IMR-90 (cell line): ENCODE measurements around the gene ZNF493. TPM values are rescaled to one million over a fixed set of nuclear protein-coding genes. Genes with fewer than 3 reads are reported as not detected.

Experiments used
- ATAC-seq: fragments of 200-7000 bp; cut with Tn5 transposase; 2 replicates; pipeline ENCODE4 v1.9.1; 2020; ENCODE audit warnings: low read depth, mild to moderate bottlenecking, moderate library complexity
- Bru-seq: library from RNA; stranded (reverse); fragments of 400-500 nt; gene quantifications from one replicate; lab custom pipeline; 2021; lab: Mats Ljungman, UMichigan
- BruChase-seq, 2 experiments: library from RNA; stranded (reverse); fragments of 400-500 nt; gene quantifications; one replicate each; lab custom pipeline; 2021; lab: Mats Ljungman, UMichigan
- BruUV-seq: library from RNA; stranded (reverse); fragments of 400-500 nt; replicated peaks from 2 replicates; lab custom pipeline; 2021; lab: Mats Ljungman, UMichigan
- CTCF ChIA-PET: fragments of 300-600 bp; formaldehyde crosslinking; extraction: SDS; loops from one replicate; lab custom pipeline; 2021; ENCODE audit warnings: antibody characterized with exemption; lab: Yijun Ruan, JAX
- POLR2A ChIA-PET: fragments of 300-600 bp; sonication (Branson Sonifier 250); formaldehyde crosslinking; loops from one replicate; lab custom pipeline; 2022; ENCODE audit warnings: antibody characterized with exemption; ENCODE audit not compliant: unreplicated experiment; lab: Charles Lee
- DNase-seq: peaks from one replicate; pipeline ENCODE4 v3.0.0; 2013
- H2AFZ ChIP-seq: replicated peaks from 2 replicates; pipeline ENCODE3; 2013; ENCODE audit warnings: low read length, mild to moderate bottlenecking; ENCODE audit not compliant: poor library complexity
- H2AK5ac ChIP-seq: 2 replicates; pipeline ENCODE4 v1.6.1; 2013; ENCODE audit warnings: low read depth, low read length, inconsistent platforms
- H2AK9ac ChIP-seq: replicated peaks from 2 replicates; pipeline ENCODE3; 2013; ENCODE audit warnings: mild to moderate bottlenecking, low read depth, low read length, moderate library complexity; ENCODE audit not compliant: poor library complexity
- H2BK120ac ChIP-seq: 2 replicates; pipeline ENCODE4 v1.6.1; 2013; ENCODE audit warnings: low read depth, low read length, inconsistent platforms
- H2BK15ac ChIP-seq: 3 replicates; pipeline ENCODE4 v1.6.1; 2013; ENCODE audit warnings: low read depth, low read length, inconsistent platforms
- H2BK20ac ChIP-seq: 2 replicates; pipeline ENCODE4 v1.6.1; 2013; ENCODE audit warnings: low read depth, mild to moderate bottlenecking, inconsistent platforms, low read length, moderate library complexity
- H2BK5ac ChIP-seq: 2 replicates; pipeline ENCODE4 v1.6.1; 2013; ENCODE audit warnings: mild to moderate bottlenecking, low read depth, low read length, inconsistent platforms; ENCODE audit not compliant: poor library complexity, severe bottlenecking
- H3K14ac ChIP-seq: replicated peaks from 2 replicates; pipeline ENCODE4 v1.6.1; 2013; ENCODE audit warnings: low read depth, low read length, inconsistent platforms
- H3K18ac ChIP-seq: 2 replicates; pipeline ENCODE4 v1.6.1; 2013; ENCODE audit warnings: low read depth, low read length, control low read depth
- H3K23ac ChIP-seq: 2 replicates; pipeline ENCODE4 v1.6.1; 2013; ENCODE audit warnings: low read depth, low read length, inconsistent platforms
- H3K27ac ChIP-seq: 2 replicates; pipeline ENCODE4 v1.5.1; 2013; ENCODE audit warnings: mild to moderate bottlenecking, control low read depth, low read length; ENCODE audit not compliant: insufficient read depth
- H3K27me3 ChIP-seq: 2 replicates; pipeline ENCODE4 v1.6.1; 2013; ENCODE audit warnings: low read length; ENCODE audit not compliant: control insufficient read depth, insufficient read depth
- H3K36me3 ChIP-seq: 2 replicates; pipeline ENCODE4 v1.6.1; 2013; ENCODE audit warnings: low read length, mixed read lengths; ENCODE audit not compliant: control insufficient read depth, insufficient read depth
- H3K4ac ChIP-seq: 2 replicates; pipeline ENCODE4 v1.6.1; 2013; ENCODE audit warnings: low read depth, low read length, inconsistent platforms
- H3K4me1 ChIP-seq: 2 replicates; pipeline ENCODE4 v1.6.1; 2013; ENCODE audit warnings: low read length, mixed read lengths; ENCODE audit not compliant: control insufficient read depth, insufficient read depth
- H3K4me2 ChIP-seq: 2 replicates; pipeline ENCODE4 v1.6.1; 2013; ENCODE audit warnings: low read depth, mild to moderate bottlenecking, control low read depth, low read length, moderate library complexity
- H3K4me3 ChIP-seq: 2 replicates; pipeline ENCODE4 v1.5.1; 2013; ENCODE audit warnings: low read depth, mild to moderate bottlenecking, control low read depth, low read length, moderate library complexity; ENCODE audit not compliant: insufficient read depth
- H3K56ac ChIP-seq: 2 replicates; pipeline ENCODE4 v1.6.1; 2013; ENCODE audit warnings: low read length, inconsistent platforms; ENCODE audit not compliant: insufficient read depth; ENCODE audit errors: extremely low read depth
- H3K79me1 ChIP-seq, 2 experiments: 2 replicates each; pipeline ENCODE4 v1.6.1; 2013; ENCODE audit warnings: low read length in 2 of 2, inconsistent platforms in 1 of 2, low read depth in 1 of 2
- H3K9ac ChIP-seq: 2 replicates; pipeline ENCODE4 v1.6.1; 2013; ENCODE audit warnings: low read depth, low read length, control low read depth
- H3K9me1 ChIP-seq: 2 replicates; pipeline ENCODE4 v1.6.1; 2013; ENCODE audit warnings: low read length, inconsistent platforms; ENCODE audit not compliant: insufficient read depth
- H3K9me3 ChIP-seq: 2 replicates; pipeline ENCODE4 v1.6.1; 2013; ENCODE audit warnings: low read length; ENCODE audit not compliant: control insufficient read depth, insufficient read depth
- H4K20me1 ChIP-seq: 2 replicates; pipeline ENCODE4 v1.6.1; 2013; ENCODE audit warnings: low read length, inconsistent platforms; ENCODE audit not compliant: insufficient read depth
- H4K5ac ChIP-seq: 2 replicates; pipeline ENCODE4 v1.6.1; 2013; ENCODE audit warnings: mild to moderate bottlenecking, low read depth, low read length, control low read depth
- H4K8ac ChIP-seq, 2 experiments: 2 replicates each; pipeline ENCODE4 v1.6.1; 2013; ENCODE audit warnings: low read depth in 2 of 2, low read length in 2 of 2, control low read depth in 1 of 2, inconsistent platforms in 1 of 2
- H4K91ac ChIP-seq: 2 replicates; pipeline ENCODE4 v1.6.1; 2013; ENCODE audit warnings: low read depth, low read length, inconsistent platforms; ENCODE audit not compliant: insufficient read depth
- BHLHE40 ChIP-seq: fragments of 150-350 bp; IDR thresholded peaks from 2 replicates; pipeline ENCODE4 v1.6.1; 2016; ENCODE audit warnings: mild to moderate bottlenecking, low read depth, low read length
- CEBPB ChIP-seq: IDR thresholded peaks from 2 replicates; pipeline ENCODE4 v1.6.1; 2012; ENCODE audit warnings: low read depth, low read length, improper control_type of control experiment
- CHD1 ChIP-seq: IDR thresholded peaks from 2 replicates; pipeline ENCODE4 v1.6.1; 2012; ENCODE audit warnings: low read depth, low read length, improper control_type of control experiment
- MAFK ChIP-seq: IDR thresholded peaks from 2 replicates; pipeline ENCODE4 v1.6.1; 2012; ENCODE audit warnings: low read depth, low read length, improper control_type of control experiment
- MXI1 ChIP-seq: IDR thresholded peaks from 2 replicates; pipeline ENCODE4 v1.6.1; 2012; ENCODE audit warnings: low read depth, mild to moderate bottlenecking, low read length, moderate library complexity, borderline replicate concordance
- NFE2L2 ChIP-seq: fragments of 150-350 bp; IDR thresholded peaks from 2 replicates; pipeline ENCODE4 v1.6.1; 2016; ENCODE audit warnings: low read depth, mild to moderate bottlenecking, low read length
- POLR2A ChIP-seq: IDR thresholded peaks from 2 replicates; pipeline ENCODE4 v1.6.1; 2012; ENCODE audit warnings: mild to moderate bottlenecking, low read depth, low read length
- RCOR1 ChIP-seq: IDR thresholded peaks from 2 replicates; pipeline ENCODE4 v1.6.1; 2012; ENCODE audit warnings: mild to moderate bottlenecking, low read length, improper control_type of control experiment; ENCODE audit not compliant: insufficient replicate concordance
- RFX5 ChIP-seq: IDR thresholded peaks from 2 replicates; pipeline ENCODE4 v1.8.0; 2012; ENCODE audit warnings: low read depth, mild to moderate bottlenecking, low read length, moderate library complexity
- SMC3 ChIP-seq: fragments of 150-350 bp; IDR thresholded peaks from 2 replicates; pipeline ENCODE4 v1.6.1; 2016; ENCODE audit warnings: low read depth, mild to moderate bottlenecking, antibody characterized with exemption, low read length, moderate library complexity
- WGBS, 2 experiments: methylation state at CpG; one replicate each; pipeline versions ENCODE4 v1.1.5 to v1.1.7; 2013; ENCODE audit warnings: missing lambda C conversion rate in 2 of 2; ENCODE audit not compliant: insufficient read length in 1 of 2; ENCODE audit errors: extremely low coverage in 2 of 2; 5-methylcytosine and 5-hydroxymethylcytosine counted together
- dilution Hi-C: fragments of 300-500 bp; cut with HindIII; formaldehyde crosslinking; loops from one replicate; pipeline ENCODE4 v1.14.3; 2018; ENCODE audit warnings: low sequenced_read_pairs; ENCODE audit not compliant: unreplicated experiment
- in situ Hi-C: fragments of 300-500 bp; cut with MboI; formaldehyde crosslinking; loops from 3 replicates; pipeline ENCODE4 v1.14.3; 2019; ENCODE audit warnings: low sequenced_read_pairs, inconsistent platforms, mixed read lengths
- intact Hi-C: fragments of 100-400 bp; cut with micrococcal nuclease; formaldehyde crosslinking; loops from 2 replicates; pipeline ENCODE4 v1.10.0; 2022
- long read RNA-seq: library from polyadenylated mRNA; unstranded; transcript quantifications from one replicate; pipeline ENCODE4 v2.0.0, GENCODE V29; 2021; ENCODE audit not compliant: unreplicated experiment
- polyA plus RNA-seq, 3 experiments: library from polyadenylated mRNA; depleted of rRNA; stranded (reverse); fragments of >200 nt; gene quantifications; 2 replicates each; pipeline ENCODE4 v1.2.3, GENCODE V29; 2012; ENCODE audit warnings: low replicate concordance in 1 of 3
- total RNA-seq: library from RNA; depleted of rRNA; stranded (reverse); fragments of >200 nt; gene quantifications from 2 replicates; pipeline ENCODE4 v1.2.3, GENCODE V29; 2012; rRNA removed
- TF ChIP-seq, protein P1 (sequence below): fragments of 150-350 bp; IDR thresholded peaks from 2 replicates; pipeline ENCODE4 v1.6.1; 2016; ENCODE audit warnings: low read depth, mild to moderate bottlenecking, low read length, moderate library complexity, borderline replicate concordance

The ZNF493 gene
- total RNA-seq (3.4 and 5.8 TPM in 2 replicates), polyA plus RNA-seq (2012; rRNA removed) (2.0 and 2.1 TPM in 2 replicates), Bru-seq, nascent RNA (percentile 76 among the genes with signal in this experiment), BruChase-seq, experiment 1, labeled RNA remaining after a 6-hour chase (percentile 87 among the genes with signal in this experiment), BruChase-seq, experiment 2, labeled RNA remaining after a 2-hour chase (percentile 94 among the genes with signal in this experiment)
- 0.74 and 3.0 TPM in 2 replicates for polyA plus RNA-seq (2012; cell fraction: cytosol; rRNA removed)
- 1.7 and 9.7 TPM in 2 replicates for polyA plus RNA-seq (2012; cell fraction: nucleus; rRNA removed; ENCODE audit: low replicate concordance)
- long read RNA-seq, partial matches to known transcripts, result 0 of 2 reads
- long read RNA-seq, other reads (novel, unspliced or antisense), result 1 of 2 reads

GRCh38 chr19:21396893-21397572, at the start of gene ZNF493:
Gene ZNF493, plus strand, starts transcription at chr19:21397133. Its CDS starts 105 bp downstream, at chr19:21397238.
- Histone ChIP-seq H3K9ac (peak within 1 kb of the TSS; percentile 93), H3K23ac (peak within 1 kb of the TSS; percentile 95; the same call in 1 of the 2 replicates), H3K4me2 (peak within 1 kb of the TSS; percentile 82), H3K56ac (peak within 1 kb of the TSS; percentile 48; the same call in 1 of the 2 replicates), H3K36me3 (peaks cover 9% of the 10 kb centered on the region; the same call in 1 of the 2 replicates), H2AFZ (peak within 1 kb of the TSS; percentile 99), H4K8ac (peak within 1 kb of the TSS; percentile 55 to 93), H2BK15ac (no peak within 1 kb of the TSS), H4K5ac (peak within 1 kb of the TSS; percentile 86), H3K4me3 (peak within 1 kb of the TSS; percentile 70), H3K14ac (peak within 1 kb of the TSS; percentile 99), H3K18ac (peak within 1 kb of the TSS; percentile 65; the same call in 1 of the 2 replicates), H2BK5ac (peak within 1 kb of the TSS; percentile 66), H3K4ac (peak within 1 kb of the TSS; percentile 95), H3K79me1 (peaks cover 9 to 12% of the 10 kb centered on the region in 2 experiments), H3K4me1 (no peaks in the 10 kb centered on the region; the same call in 1 of the 2 replicates), H4K91ac (0 out of 2 replicates have a peak within 1 kb of the TSS, but pooled peaks have one; percentile 72), H4K20me1 (no peaks in the 10 kb centered on the region), H2BK20ac (no peak within 1 kb of the TSS), H3K9me3 (peaks cover 4% of the 10 kb centered on the region; the same call in 1 of the 2 replicates), H3K27me3 (no peaks in the 10 kb centered on the region), H2AK5ac (no peak within 1 kb of the TSS), H3K27ac (peak within 1 kb of the TSS; percentile 83), H3K9me1 (no peaks in the 10 kb centered on the region), H2BK120ac (no peak within 1 kb of the TSS), H2AK9ac (peak within 1 kb of the TSS; percentile 22)
- in situ Hi-C loops (no loop called here), dilution Hi-C loops (no loop called here), intact Hi-C loops (no loop called here)
- ChIA-PET CTCF (no interaction called here), POLR2A (no interaction called here)
- BruUV-seq, result no TSS peak
- 0% methylated on average over 1 of the region's 31 CpGs; no CpG with 5 or more reads in 1 of the 2 experiments for WGBS, 2 experiments
- ATAC-seq (peak; percentile 100), DNase-seq (peak; percentile 92)
- TF ChIP-seq CHD1, result no peak
- no peak for TF ChIP-seq SMC3
- TF ChIP-seq, protein P1, sequence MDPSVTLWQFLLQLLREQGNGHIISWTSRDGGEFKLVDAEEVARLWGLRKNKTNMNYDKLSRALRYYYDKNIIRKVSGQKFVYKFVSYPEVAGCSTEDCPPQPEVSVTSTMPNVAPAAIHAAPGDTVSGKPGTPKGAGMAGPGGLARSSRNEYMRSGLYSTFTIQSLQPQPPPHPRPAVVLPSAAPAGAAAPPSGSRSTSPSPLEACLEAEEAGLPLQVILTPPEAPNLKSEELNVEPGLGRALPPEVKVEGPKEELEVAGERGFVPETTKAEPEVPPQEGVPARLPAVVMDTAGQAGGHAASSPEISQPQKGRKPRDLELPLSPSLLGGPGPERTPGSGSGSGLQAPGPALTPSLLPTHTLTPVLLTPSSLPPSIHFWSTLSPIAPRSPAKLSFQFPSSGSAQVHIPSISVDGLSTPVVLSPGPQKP, result no peak
- no peak for TF ChIP-seq RCOR1
- no peak for TF ChIP-seq NFE2L2
- TF ChIP-seq MXI1, result no peak
- TF ChIP-seq MAFK, result no peak
- no peak for TF ChIP-seq BHLHE40
- peak; percentile 45; the same call in 1 of the 2 replicates for TF ChIP-seq CEBPB
- peak; percentile 51; the same call in 1 of the 2 replicates for TF ChIP-seq POLR2A
- no peak for TF ChIP-seq RFX5
